Activated CD4-positive, alpha-beta T cell treated with anti-CD3 and anti-CD28 coated beads, Interleukin-2, amount 50 U/mL, for 4 hours (primary cell): ENCODE results near the gene PNPO.
"Not testable (repeated sequence)": the region's sequence is repeated elsewhere in the genome, so short reads cannot be mapped to it uniquely, and the experiment has no call there.

Experiments used
- DNase-seq, 2 experiments: peaks; one replicate each; pipeline ENCODE4 v3.0.0-alpha.2; 2020

PNPO gene

GRCh38 chr17:47980541-47980940, 39.2 kb downstream of the PNPO start:
- DNase-seq, result no peak

- DNase-seq, result no peak
Observed at GRCh38 chr17:47981462-47981861, 40.1 kb downstream of the PNPO start.

GRCh38 chr17:47982091-47982617, 40.8 kb downstream of the PNPO start:
- DNase-seq, result no peak

- no peak for DNase-seq
Observed at GRCh38 chr17:47982645-47983390, 41.4 kb downstream of the PNPO start.

GRCh38 chr17:47983492-47984223, 42.3 kb downstream of the PNPO start:
- no peak for DNase-seq

- DNase-seq, result no peak
Observed at GRCh38 chr17:47986520-47986919, 45.1 kb downstream of the PNPO start.

GRCh38 chr17:47987240-47987835, 46.0 kb downstream of the PNPO start:
- no peak for DNase-seq

- not testable (repeated sequence) for DNase-seq
Observed at GRCh38 chr17:47988445-47988844, 47.1 kb downstream of the PNPO start.

GRCh38 chr17:47989159-47989558, 47.8 kb downstream of the PNPO start:
- no peak for DNase-seq

GRCh38 chr17:47989700-47990099, 48.3 kb downstream of the PNPO start:
- no peak for DNase-seq

- DNase-seq, result no peak
Observed at GRCh38 chr17:47990962-47991731, 49.8 kb downstream of the PNPO start.

GRCh38 chr17:47992216-47992615, 50.8 kb downstream of the PNPO start:
- DNase-seq, result no peak

- DNase-seq, result no peak
Observed at GRCh38 chr17:47993031-47993564, 51.7 kb downstream of the PNPO start.

GRCh38 chr17:47993964-47994363, 52.6 kb downstream of the PNPO start:
- DNase-seq, result no peak

- DNase-seq, result no peak
Observed at GRCh38 chr17:47994724-47995123, 53.4 kb downstream of the PNPO start.

GRCh38 chr17:47995241-47995935, 54.0 kb downstream of the PNPO start:
- no peak for DNase-seq

- no peak for DNase-seq
Observed at GRCh38 chr17:47996201-47996600, 54.8 kb downstream of the PNPO start.

GRCh38 chr17:47997586-47997985, 56.2 kb downstream of the PNPO start:
- no peak for DNase-seq

- no peak for DNase-seq
Observed at GRCh38 chr17:47998044-47998443, 56.7 kb downstream of the PNPO start.
